ENCODE data around the gene SORCS1. TPM values are rescaled to one million over a fixed set of nuclear protein-coding genes. Genes with fewer than 3 reads are reported as not detected.

The SORCS1 gene
- total and polyA plus RNA-seq, 2 of the 8 experiments (the other 6 are each of a cell fraction or from before 2014, with no cell fraction given): 4.1 to 4.6 TPM

- 49% methylated on average over 5 of the region's 5 CpGs; no CpG with 5 or more reads in 1 of the 2 experiments for WGBS, 2 experiments (ENCODE audit: extremely low coverage in 1 of 2, insufficient coverage in 1 of 2, insufficient read length in 1 of 2, insufficient replicate concordance in 2 of 2, low coverage in 1 of 2, low lambda C conversion rate in 2 of 2, missing lambda C conversion rate in 1 of 2)
- Histone ChIP-seq H3K79me2 (ENCODE audit: control insufficient read depth in 1 of 2, insufficient read depth in 2 of 2, low read length in 2 of 2) (no peaks in the 10 kb centered on the region), H3K23me2 (ENCODE audit: low read depth, low read length) (no peaks in the 10 kb centered on the region), H2AK5ac (ENCODE audit: low read depth, low read length) (no peak overlapping the region; the same call in 1 of the 2 replicates), H3K36me3 (ENCODE audit: control insufficient read depth in 2 of 4, insufficient read depth in 4 of 4, low read length in 3 of 4) (no peaks in the 10 kb centered on the region), H3K4me1 (replicated peaks in 1 of 4; ENCODE audit: control insufficient read depth in 3 of 4, insufficient read depth in 4 of 4, low read length in 3 of 4) (no peaks in the 10 kb centered on the region), H3K4me3 (ENCODE audit: extremely low read depth in 1 of 4, insufficient read depth in 2 of 4, low read depth in 3 of 4, low read length in 4 of 4) (no peak overlapping the region), H2BK15ac (ENCODE audit: low read length) (no peak overlapping the region), H3K4me2 (ENCODE audit: insufficient read depth in 1 of 2, low read depth in 2 of 2, low read length in 2 of 2) (no peak overlapping the region), H2BK5ac (ENCODE audit: low read depth, low read length) (no peak overlapping the region), H3K56ac (replicated peaks; ENCODE audit: insufficient read length, low read depth, low read length) (no peak overlapping the region), H2BK20ac (ENCODE audit: low read length) (no peak overlapping the region), H2BK120ac (replicated peaks; ENCODE audit: low read depth, low read length) (no peak overlapping the region), H4K8ac (ENCODE audit: extremely low read depth, insufficient read depth, low read length) (no peak overlapping the region), H3K27me3 (replicated peaks in 1 of 4; ENCODE audit: control insufficient read depth in 3 of 4, extremely low read depth in 1 of 4, insufficient read depth in 3 of 4, low read length in 3 of 4) (peaks cover 33 to 74% (median 66%) of the 10 kb centered on the region in 4 experiments), H3K79me1 (ENCODE audit: low read depth, low read length) (no peaks in the 10 kb centered on the region), H3K9ac (replicated peaks in 1 of 4; ENCODE audit: extremely low read depth in 1 of 4, low read depth in 3 of 4, low read length in 3 of 4) (no peak overlapping the region), H2AFZ (ENCODE audit: low read length) (no peak overlapping the region), H3K4ac (replicated peaks; ENCODE audit: insufficient read length, low read depth, low read length) (no peak overlapping the region), H3K27ac (ENCODE audit: low read depth, low read length) (no peak overlapping the region), H3K14ac (ENCODE audit: insufficient read length) (no peak overlapping the region), H3K18ac (ENCODE audit: extremely low read depth, low read length) (no peak overlapping the region), H3K23ac (ENCODE audit: insufficient read length) (no peak overlapping the region), H4K5ac (ENCODE audit: insufficient read length, low read depth, low read length) (no peak overlapping the region), H2BK12ac (ENCODE audit: low read depth, low read length) (no peak overlapping the region), H4K20me1 (replicated peaks in 1 of 2; ENCODE audit: control insufficient read depth in 1 of 2, insufficient read depth in 2 of 2, low read length in 2 of 2) (peaks cover 2 to 5% of the 10 kb centered on the region in 2 experiments), H3K9me3 (ENCODE audit: insufficient read depth in 2 of 2, low read depth in 1 of 2, low read length in 1 of 2) (peaks cover 3% of the 10 kb centered on the region in 2 experiments; a peak in 1 of 4 replicates), H4K91ac (replicated peaks; ENCODE audit: insufficient read length, low read length) (no peak overlapping the region)
- ChIA-PET POLR2A (ENCODE audit: partially characterized antibody) (no interaction called here), CTCF (ENCODE audit: partially characterized antibody) (interaction anchor here (1.0 to 1.2 kb wide), 3 partner anchors 9 to 27 kb away, joined by 3 read pairs; no protein-coding TSS in a partner anchor)
- no peak for DNase-seq (ENCODE audit: low read depth in 1 of 2, low spot score in 2 of 2)
- no peak for FAIRE-seq
- peak; percentile 44; the same call in 1 of the 2 replicates for TF ChIP-seq TEAD4 (IDR thresholded peaks at IDR 0.05; ENCODE audit: low read depth, low read length)
- no peak for TF ChIP-seq CBX5 (IDR thresholded peaks at IDR 0.05; ENCODE audit: low read depth, low read length)
- no peak for TF ChIP-seq ASH2L (IDR thresholded peaks at IDR 0.05; ENCODE audit: low read length)
- TF ChIP-seq BCL11A (IDR thresholded peaks at IDR 0.05; ENCODE audit: low read depth in 2 of 2, low read length in 2 of 2): peak in 1 of 2 experiments; percentile 61
- TF ChIP-seq RXRA (IDR thresholded peaks at IDR 0.05; ENCODE audit: insufficient read depth, low read depth, low read length): no peak
- no peak for TF ChIP-seq HDAC2 (IDR thresholded peaks at IDR 0.05; ENCODE audit: borderline replicate concordance in 1 of 2, low read depth in 2 of 2, low read length in 2 of 2)
- TF ChIP-seq HDAC6 (IDR thresholded peaks at IDR 0.05; ENCODE audit: low read depth, low read length): no peak
- no peak for TF ChIP-seq SAP30 (IDR thresholded peaks at IDR 0.05; ENCODE audit: insufficient read depth, insufficient replicate concordance, low read length)
- peak; percentile 86 for TF ChIP-seq CEBPB (IDR thresholded peaks at IDR 0.05; ENCODE audit: low read depth, low read length)
- TF ChIP-seq SP4 (IDR thresholded peaks at IDR 0.05; ENCODE audit: low read length): no peak
- TF ChIP-seq RNF2 (IDR thresholded peaks at IDR 0.05; ENCODE audit: borderline replicate concordance, low read depth, low read length, missing control alignments, poor library complexity, severe bottlenecking): no peak
- TF ChIP-seq SUZ12 (IDR thresholded peaks at IDR 0.05; ENCODE audit: low read length): no peak
- no peak for TF ChIP-seq CBX8 (IDR thresholded peaks at IDR 0.05; ENCODE audit: borderline replicate concordance, low read depth, low read length)
Measured at GRCh38 chr10:106535304-106535953, 629.1 kb downstream of the SORCS1 start.
